ENCODE measurements around the gene DGCR2.

DNA sequence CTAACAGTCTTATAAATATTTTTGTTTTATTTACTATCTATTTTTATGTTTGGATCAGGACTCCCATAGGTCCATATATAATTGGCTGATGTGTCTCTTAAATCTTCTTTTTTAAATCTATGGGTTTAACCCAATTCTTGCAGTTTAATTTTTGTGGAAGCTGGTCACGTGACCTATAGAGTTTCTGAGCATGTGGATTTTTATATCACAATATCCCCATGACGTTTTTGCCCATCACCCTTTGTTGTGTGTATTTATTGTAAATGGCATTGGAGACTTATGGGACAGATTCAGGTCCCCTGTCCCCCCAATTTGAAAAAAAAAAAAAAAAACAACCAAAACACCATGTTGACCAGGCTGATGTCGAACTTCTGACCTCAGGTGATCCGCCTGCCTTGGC is 107.3 kb downstream of the DGCR2 start:
- TF ChIP-seq, protein P1, sequence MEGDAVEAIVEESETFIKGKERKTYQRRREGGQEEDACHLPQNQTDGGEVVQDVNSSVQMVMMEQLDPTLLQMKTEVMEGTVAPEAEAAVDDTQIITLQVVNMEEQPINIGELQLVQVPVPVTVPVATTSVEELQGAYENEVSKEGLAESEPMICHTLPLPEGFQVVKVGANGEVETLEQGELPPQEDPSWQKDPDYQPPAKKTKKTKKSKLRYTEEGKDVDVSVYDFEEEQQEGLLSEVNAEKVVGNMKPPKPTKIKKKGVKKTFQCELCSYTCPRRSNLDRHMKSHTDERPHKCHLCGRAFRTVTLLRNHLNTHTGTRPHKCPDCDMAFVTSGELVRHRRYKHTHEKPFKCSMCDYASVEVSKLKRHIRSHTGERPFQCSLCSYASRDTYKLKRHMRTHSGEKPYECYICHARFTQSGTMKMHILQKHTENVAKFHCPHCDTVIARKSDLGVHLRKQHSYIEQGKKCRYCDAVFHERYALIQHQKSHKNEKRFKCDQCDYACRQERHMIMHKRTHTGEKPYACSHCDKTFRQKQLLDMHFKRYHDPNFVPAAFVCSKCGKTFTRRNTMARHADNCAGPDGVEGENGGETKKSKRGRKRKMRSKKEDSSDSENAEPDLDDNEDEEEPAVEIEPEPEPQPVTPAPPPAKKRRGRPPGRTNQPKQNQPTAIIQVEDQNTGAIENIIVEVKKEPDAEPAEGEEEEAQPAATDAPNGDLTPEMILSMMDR (IDR thresholded peaks at IDR 0.05; ENCODE audit: low read length), result no peak
- no peak for TF ChIP-seq EZH2 (optimal IDR thresholded peaks at IDR 0.05; ENCODE audit: low read depth, low read length)
- no peak for TF ChIP-seq EZH2phosphoT487 (IDR thresholded peaks at IDR 0.05; ENCODE audit: low read length)
